Parathyroid adenoma (tissue), 2 donors: ENCODE data around the gene BTAF1.
A peak's percentile ranks its signal among the peaks of the same experiment; 100 is the strongest.

Experiments
- H2AFZ ChIP-seq: fragments of 300-600 bp; sonication (generic); one replicate; pipeline ENCODE4 v1.7.0; 2017; ENCODE audit warnings: antibody characterized with exemption, mild to moderate bottlenecking
- H3K27ac ChIP-seq: fragments of 300-600 bp; sonication (generic); one replicate; pipeline ENCODE4 v1.7.0; 2017
- H3K27me3 ChIP-seq: fragments of 300-600 bp; sonication (generic); one replicate; pipeline ENCODE4 v1.7.0; 2017; ENCODE audit warnings: low read length; ENCODE audit not compliant: control insufficient read depth, insufficient read depth
- H3K36me3 ChIP-seq: fragments of 300-600 bp; sonication (generic); one replicate; pipeline ENCODE4 v1.7.0; 2017; ENCODE audit warnings: low read length; ENCODE audit not compliant: control insufficient read depth, insufficient read depth
- H3K4me1 ChIP-seq: fragments of 300-600 bp; sonication (generic); one replicate; pipeline ENCODE4 v1.7.0; 2017; ENCODE audit warnings: control low read depth
- H3K4me2 ChIP-seq: fragments of 300-600 bp; sonication (generic); one replicate; pipeline ENCODE4 v1.7.0; 2017; ENCODE audit warnings: low read length
- H3K4me3 ChIP-seq: fragments of 300-600 bp; sonication (generic); one replicate; pipeline ENCODE4 v1.7.0; 2017; ENCODE audit warnings: low read depth, low read length
- H3K79me2 ChIP-seq: fragments of 300-600 bp; sonication (generic); one replicate; pipeline ENCODE4 v1.7.0; 2017; ENCODE audit warnings: control low read depth
- H3K9ac ChIP-seq: fragments of 300-600 bp; sonication (generic); one replicate; pipeline ENCODE4 v1.7.0; 2017; ENCODE audit warnings: mild to moderate bottlenecking
- H3K9me3 ChIP-seq: fragments of 300-600 bp; sonication (generic); one replicate; pipeline ENCODE4 v1.7.0; 2017; ENCODE audit warnings: low read length; ENCODE audit not compliant: control insufficient read depth
- CTCF ChIP-seq: fragments of 300-600 bp; sonication (generic); IDR thresholded peaks from one replicate; pipeline ENCODE4 v1.7.0; 2017; ENCODE audit warnings: antibody characterized with exemption, mild to moderate bottlenecking
- donor health status: primary hyperparathyroidism.

The BTAF1 gene

DNA sequence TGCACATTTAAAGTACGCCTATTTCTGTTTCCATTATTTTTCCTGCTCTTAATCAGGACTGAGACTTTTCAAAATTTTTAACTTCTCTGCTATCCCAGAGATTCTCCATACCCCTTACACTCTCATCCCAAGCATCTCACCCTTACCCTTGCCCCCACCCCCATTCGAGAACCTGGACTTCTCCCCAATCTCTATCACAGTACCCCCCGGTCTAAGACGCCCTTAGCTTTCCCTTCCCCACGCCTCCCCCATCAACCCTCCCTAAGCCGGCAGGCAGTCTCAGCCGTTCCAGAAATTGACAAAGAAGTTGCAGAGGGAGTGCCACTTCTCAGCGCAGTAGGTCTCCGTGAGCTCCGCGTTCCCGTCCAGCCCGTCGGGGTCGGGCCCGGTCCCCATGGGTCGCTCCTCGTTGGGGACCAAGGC is 15.6 kb upstream of the BTAF1 start:
- no peaks in the 10 kb centered on the region for H3K79me2 ChIP-seq
- peak overlapping the region; percentile 20 for H3K27ac ChIP-seq
- peak overlapping the region; percentile 91 for H2AFZ ChIP-seq
- peak overlapping the region; percentile 55 for H3K4me2 ChIP-seq
- peak overlapping the region; percentile 38 for H3K4me3 ChIP-seq
- no peak for TF ChIP-seq CTCF
- no peaks in the 10 kb centered on the region for H3K4me1 ChIP-seq
- H3K9me3 ChIP-seq = no peaks in the 10 kb centered on the region
- H3K9ac ChIP-seq = no peak overlapping the region
- no peaks in the 10 kb centered on the region for H3K27me3 ChIP-seq
- H3K36me3 ChIP-seq = no peaks in the 10 kb centered on the region

- Histone ChIP-seq H3K79me2 (no peaks in the 10 kb centered on the region), H3K9ac (peak overlapping the region; percentile 63), H3K9me3 (no peaks in the 10 kb centered on the region), H3K4me2 (peak overlapping the region; percentile 55), H3K27ac (peak overlapping the region; percentile 20), H3K27me3 (no peaks in the 10 kb centered on the region), H3K36me3 (no peaks in the 10 kb centered on the region), H2AFZ (peak overlapping the region; percentile 91), H3K4me1 (no peaks in the 10 kb centered on the region), H3K4me3 (peak overlapping the region; percentile 38)
- peak; percentile 21 for TF ChIP-seq CTCF
Measured at GRCh38 chr10:91908337-91909116, 15.0 kb upstream of the BTAF1 start.

- no peaks in the 10 kb centered on the region for H3K79me2 ChIP-seq
- H3K4me2 ChIP-seq = peak within 1 kb of the TSS; percentile 55
- H3K9ac ChIP-seq = peak within 1 kb of the TSS; percentile 63
- H3K4me3 ChIP-seq = peak within 1 kb of the TSS; percentile 38
- no peak for TF ChIP-seq CTCF
- H3K27ac ChIP-seq = peak within 1 kb of the TSS; percentile 1
- H2AFZ ChIP-seq = peak within 1 kb of the TSS; percentile 91
- H3K9me3 ChIP-seq = no peaks in the 10 kb centered on the region
- H3K4me1 ChIP-seq = no peaks in the 10 kb centered on the region
- H3K36me3 ChIP-seq = no peaks in the 10 kb centered on the region
- H3K27me3 ChIP-seq = no peaks in the 10 kb centered on the region
Measured at GRCh38 chr10:91909117-91909677, 14.4 kb upstream of the BTAF1 start, which contains the start of gene FGFBP3. FGFBP3 (minus strand) TSS chr10:91909486; CDS start chr10:91908969, 517 bp downstream.

DNA sequence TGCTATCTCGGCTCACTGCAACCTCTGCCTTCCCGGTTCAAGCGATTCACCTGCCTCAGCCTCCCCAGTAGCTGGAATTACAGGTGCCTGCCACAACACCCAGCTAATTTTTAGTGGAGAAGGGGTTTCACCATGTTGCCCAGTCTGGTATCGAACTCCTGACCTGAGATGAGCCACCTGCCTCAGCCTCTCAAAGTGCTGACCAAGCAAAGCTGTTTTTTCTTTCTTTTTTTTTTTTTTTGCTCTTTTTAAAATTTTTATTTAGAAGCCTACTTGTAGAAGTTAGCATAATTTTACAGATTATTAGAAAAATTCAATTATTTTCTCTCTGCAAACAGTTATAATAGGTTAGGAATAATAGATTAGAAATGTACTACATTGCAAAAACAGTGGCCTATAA is 13.1 kb upstream of the BTAF1 start:
- no peaks in the 10 kb centered on the region for H3K9me3 ChIP-seq
- no peaks in the 10 kb centered on the region for H3K79me2 ChIP-seq
- no peaks in the 10 kb centered on the region for H3K27me3 ChIP-seq
- no peaks in the 10 kb centered on the region for H3K4me1 ChIP-seq
- no peak overlapping the region for H3K9ac ChIP-seq
- no peak for TF ChIP-seq CTCF
- no peak overlapping the region for H3K27ac ChIP-seq
- no peaks in the 10 kb centered on the region for H3K36me3 ChIP-seq
- H3K4me3 ChIP-seq = no peak overlapping the region
- H2AFZ ChIP-seq = no peak overlapping the region
- no peak overlapping the region for H3K4me2 ChIP-seq
